GM15510 (cell line): ENCODE measurements around the gene CD55.

Experiments
- POLR2A ChIP-seq: IDR thresholded peaks from 3 replicates; pipeline ENCODE4 v1.6.1; 2011; ENCODE audit warnings: borderline replicate concordance; ENCODE audit not compliant: insufficient read length; ENCODE audit errors: extremely low read depth

Gene CD55

GRCh38 chr1:207334337-207334736 lies 12.9 kb downstream of the CD55 start:
- no peak for TF ChIP-seq POLR2A

GRCh38 chr1:207335138-207335537 lies 13.7 kb downstream of the CD55 start:
- TF ChIP-seq POLR2A = no peak

- no peak for TF ChIP-seq POLR2A
Observed at GRCh38 chr1:207335695-207336363, 14.4 kb downstream of the CD55 start.

- no peak for TF ChIP-seq POLR2A
Observed at GRCh38 chr1:207336559-207337467, 15.3 kb downstream of the CD55 start.

GRCh38 chr1:207342332-207342731 lies 20.9 kb downstream of the CD55 start:
- no peak for TF ChIP-seq POLR2A

- TF ChIP-seq POLR2A = no peak
Observed at GRCh38 chr1:207343675-207344074, 22.2 kb downstream of the CD55 start.

DNA sequence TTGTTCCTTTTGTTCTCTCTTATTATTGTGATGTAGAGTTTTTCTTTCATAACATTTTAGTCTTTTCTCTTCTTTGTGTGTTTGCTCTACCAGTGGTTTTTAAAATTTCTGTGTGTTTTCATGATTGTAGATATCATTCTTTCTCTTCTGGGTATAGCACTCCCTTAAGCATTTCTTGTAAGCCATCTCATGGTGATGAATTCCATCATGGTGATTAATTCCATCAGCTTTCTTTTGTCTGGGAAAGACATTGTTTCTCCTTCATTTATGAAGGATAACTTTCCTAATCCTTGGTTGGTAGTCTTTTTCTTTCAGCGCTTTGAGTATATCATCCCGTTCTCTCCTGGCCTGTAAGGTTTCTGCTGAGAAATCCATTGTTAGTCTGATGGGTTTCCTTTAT lies 22.7 kb downstream of the CD55 start:
- TF ChIP-seq POLR2A = no peak

GRCh38 chr1:207345644-207346477 lies 24.4 kb downstream of the CD55 start:
- no peak for TF ChIP-seq POLR2A

DNA sequence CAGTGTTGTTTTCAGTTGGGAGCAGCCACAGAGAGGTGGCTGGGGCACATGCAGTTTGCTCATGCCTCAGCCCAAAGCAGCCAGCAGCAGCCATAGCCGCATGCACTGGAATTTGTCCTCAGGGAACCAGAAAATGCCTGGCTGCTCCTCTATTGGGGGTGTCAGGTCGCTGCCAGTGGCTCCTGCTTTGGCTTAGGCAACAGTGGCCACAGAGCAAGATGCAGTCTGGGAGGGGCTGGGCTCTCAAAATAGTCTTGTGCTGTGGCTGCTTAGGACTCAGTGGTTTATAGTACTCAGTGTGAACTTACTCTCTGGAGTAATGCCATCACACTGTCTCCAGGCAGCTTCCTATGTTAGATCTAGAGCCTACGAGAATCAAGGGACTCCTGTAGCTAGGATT lies 25.0 kb downstream of the CD55 start:
- TF ChIP-seq POLR2A = no peak

- TF ChIP-seq POLR2A = no peak
Observed at GRCh38 chr1:207349979-207350378, 28.5 kb downstream of the CD55 start.

DNA sequence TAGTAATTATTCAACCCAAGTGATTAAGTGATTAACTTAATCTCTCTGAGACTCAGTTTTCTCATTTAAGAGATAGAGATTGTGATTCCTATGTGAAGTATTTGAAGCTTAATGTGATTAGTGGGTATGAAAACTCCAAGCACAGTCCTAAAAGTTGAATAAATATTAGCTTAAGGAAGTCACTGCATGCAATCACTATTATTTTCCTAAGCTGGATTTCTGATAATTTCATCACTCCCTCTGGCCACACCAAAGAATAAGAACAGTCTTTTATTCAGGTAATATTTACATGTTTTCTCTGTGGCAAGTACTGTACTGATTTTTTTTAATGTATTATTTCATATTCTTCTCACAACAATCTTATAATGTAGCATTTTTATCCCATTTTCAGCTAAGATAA lies 31.1 kb downstream of the CD55 start:
- no peak for TF ChIP-seq POLR2A

DNA sequence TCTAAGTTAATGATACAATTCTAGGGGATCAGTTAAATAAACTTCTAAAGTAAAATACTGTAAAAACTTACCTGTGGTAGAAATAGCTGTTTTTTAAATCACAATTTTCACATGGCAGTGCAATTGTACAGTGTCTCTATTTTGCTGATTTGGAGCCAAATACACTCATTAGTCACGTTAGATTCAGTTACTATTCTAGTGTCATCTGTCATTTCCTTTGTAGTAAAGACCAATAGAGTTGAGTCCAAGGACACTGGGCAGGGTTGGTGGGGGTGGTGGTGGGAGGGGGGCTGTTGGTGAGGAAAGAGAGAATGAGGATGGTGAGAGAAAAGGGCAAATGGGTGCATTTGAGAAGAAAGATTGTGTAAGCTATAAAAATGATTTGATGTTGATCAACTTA lies 33.6 kb downstream of the CD55 start:
- no peak for TF ChIP-seq POLR2A

DNA sequence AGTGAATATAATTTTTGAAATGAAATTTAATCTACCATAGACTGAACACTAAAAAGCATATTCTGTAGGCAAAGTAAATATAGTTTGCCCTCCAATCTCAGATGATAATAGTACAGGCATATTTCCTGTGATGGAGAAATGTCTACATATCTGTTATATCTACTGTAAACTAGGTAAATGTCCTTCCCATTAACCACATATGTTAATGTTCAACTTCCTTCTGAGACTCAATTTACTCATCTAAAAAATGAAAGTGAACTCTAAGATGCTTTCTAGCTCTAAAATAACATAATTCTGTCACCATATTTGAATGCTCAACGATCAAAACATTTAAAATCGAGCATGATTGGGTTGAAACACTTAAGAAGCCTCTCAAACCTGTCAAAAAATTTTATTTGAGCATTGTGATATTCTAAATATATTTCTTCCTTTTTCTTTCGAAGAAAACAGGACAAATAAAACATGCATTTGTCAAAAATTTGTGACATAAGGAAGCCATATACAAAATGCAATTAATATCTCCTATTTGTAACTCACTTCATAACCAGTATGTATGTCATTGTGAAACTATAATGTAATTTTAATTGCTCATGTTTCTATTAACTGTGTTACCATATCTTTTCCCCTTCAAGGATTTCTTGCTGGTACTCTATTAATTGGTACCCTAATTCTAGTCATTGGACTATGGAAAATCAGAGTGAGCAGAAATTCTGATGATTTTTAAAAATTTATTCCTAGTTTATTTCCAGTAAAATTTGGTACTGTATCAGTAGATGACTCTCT lies 34.2 kb downstream of the CD55 start:
- TF ChIP-seq POLR2A = no peak

- no peak for TF ChIP-seq POLR2A
Observed at GRCh38 chr1:207361029-207361428, 39.6 kb downstream of the CD55 start.

DNA sequence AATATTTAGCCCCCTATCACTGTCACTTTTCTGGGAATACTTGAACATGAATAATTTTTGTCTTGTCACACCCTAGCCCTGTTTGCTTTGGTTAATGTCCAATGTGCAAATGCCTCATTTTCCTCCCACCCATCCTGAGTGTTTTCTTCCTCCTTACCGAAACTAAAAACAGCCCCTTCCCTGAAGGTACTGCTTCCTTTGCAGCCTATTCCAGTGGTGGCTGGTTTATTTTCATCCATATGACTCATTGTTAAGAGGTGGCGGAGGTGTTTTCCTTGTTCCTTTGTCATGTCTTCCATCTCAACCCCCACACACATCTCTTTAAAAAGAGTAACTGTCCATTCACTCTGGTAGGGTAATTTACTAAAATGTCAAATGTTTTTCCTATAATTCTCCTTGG lies 40.4 kb downstream of the CD55 start:
- TF ChIP-seq POLR2A = no peak
